ENCODE results near the gene ATAD3B. TPM values are rescaled to one million over a fixed set of nuclear protein-coding genes. Genes with fewer than 3 reads are reported as not detected.

The ATAD3B gene
- total RNA-seq, 4 donors from 2014 or later: 9.9 to 40.1 (median 24.1) TPM

DNA sequence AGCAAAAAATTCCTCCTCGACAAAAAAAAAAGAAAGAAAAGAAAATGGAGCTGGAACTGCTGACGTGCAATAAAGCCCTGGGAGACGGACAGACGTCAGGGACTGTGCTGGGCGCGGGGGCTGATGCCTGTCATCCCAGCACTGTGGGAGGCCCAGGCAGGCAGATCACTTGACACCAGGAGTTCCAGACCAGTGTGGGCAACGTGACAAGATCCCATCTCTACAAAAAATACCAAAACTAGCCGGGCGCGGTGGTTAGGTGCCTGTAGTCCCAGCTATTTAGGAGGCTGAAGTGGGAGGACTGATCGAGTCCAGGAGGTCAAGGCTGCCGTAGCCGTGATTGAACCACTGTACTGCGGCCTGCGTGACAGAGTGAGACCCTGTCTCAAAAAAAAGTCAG lies 46.9 kb upstream of the ATAD3B start:
- H3K27me3 ChIP-seq: peaks cover 0 to 37% (median 0%) of the 10 kb centered on the region in 4 donors
- DNase-seq: no peak
- intact Hi-C loops (cut with DNase I): no loop called here
- H3K36me3 ChIP-seq: no peaks in the 10 kb centered on the region
- TF ChIP-seq POLR2A (IDR thresholded peaks at IDR 0.05): no peak
- TF ChIP-seq CTCF (IDR thresholded peaks at IDR 0.05): no peak
- 86 to 91% methylated on average over 15 of the region's 15 CpGs for WGBS, 2 donors
- peaks cover 21 to 79% (median 43%) of the 10 kb centered on the region in 3 donors for H3K4me1 ChIP-seq
- no peak overlapping the region for H3K4me3 ChIP-seq
- no peak overlapping the region for H3K27ac ChIP-seq
- no peaks in the 10 kb centered on the region for H3K9me3 ChIP-seq

DNA sequence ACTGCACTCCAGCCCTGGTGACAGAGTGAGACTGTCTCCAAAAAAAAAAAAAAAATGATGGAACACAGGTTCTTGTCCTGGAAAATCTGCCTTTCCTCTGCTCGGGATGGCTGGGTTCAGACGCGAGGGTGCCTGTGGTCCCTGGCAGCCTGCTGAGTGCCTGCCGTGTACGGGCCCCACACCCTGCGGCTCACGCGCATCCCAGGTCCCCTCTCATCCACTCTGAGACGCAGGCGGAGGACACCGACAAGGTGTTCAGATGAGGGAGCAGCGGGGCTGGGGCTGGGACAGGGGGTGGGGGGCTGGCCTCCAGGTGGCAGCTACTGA lies 46.2 kb upstream of the ATAD3B start:
- peak overlapping the region in 1 of 4 donors; percentile 39 for H3K27ac ChIP-seq
- H3K9me3 ChIP-seq: no peaks in the 10 kb centered on the region
- WGBS, 2 donors: 56 to 72% methylated on average over 7 to 8 of the region's 12 CpGs
- intact Hi-C loops (cut with DNase I): no loop called here
- H3K4me1 ChIP-seq: peaks cover 18 to 81% (median 49%) of the 10 kb centered on the region in 3 donors
- H3K27me3 ChIP-seq: peaks cover 0 to 35% (median 0%) of the 10 kb centered on the region in 4 donors
- H3K4me3 ChIP-seq: no peak overlapping the region
- no peak for DNase-seq
- no peaks in the 10 kb centered on the region for H3K36me3 ChIP-seq
- TF ChIP-seq POLR2A (IDR thresholded peaks at IDR 0.05) (no peak), CTCF (IDR thresholded peaks at IDR 0.05) (no peak)

DNA sequence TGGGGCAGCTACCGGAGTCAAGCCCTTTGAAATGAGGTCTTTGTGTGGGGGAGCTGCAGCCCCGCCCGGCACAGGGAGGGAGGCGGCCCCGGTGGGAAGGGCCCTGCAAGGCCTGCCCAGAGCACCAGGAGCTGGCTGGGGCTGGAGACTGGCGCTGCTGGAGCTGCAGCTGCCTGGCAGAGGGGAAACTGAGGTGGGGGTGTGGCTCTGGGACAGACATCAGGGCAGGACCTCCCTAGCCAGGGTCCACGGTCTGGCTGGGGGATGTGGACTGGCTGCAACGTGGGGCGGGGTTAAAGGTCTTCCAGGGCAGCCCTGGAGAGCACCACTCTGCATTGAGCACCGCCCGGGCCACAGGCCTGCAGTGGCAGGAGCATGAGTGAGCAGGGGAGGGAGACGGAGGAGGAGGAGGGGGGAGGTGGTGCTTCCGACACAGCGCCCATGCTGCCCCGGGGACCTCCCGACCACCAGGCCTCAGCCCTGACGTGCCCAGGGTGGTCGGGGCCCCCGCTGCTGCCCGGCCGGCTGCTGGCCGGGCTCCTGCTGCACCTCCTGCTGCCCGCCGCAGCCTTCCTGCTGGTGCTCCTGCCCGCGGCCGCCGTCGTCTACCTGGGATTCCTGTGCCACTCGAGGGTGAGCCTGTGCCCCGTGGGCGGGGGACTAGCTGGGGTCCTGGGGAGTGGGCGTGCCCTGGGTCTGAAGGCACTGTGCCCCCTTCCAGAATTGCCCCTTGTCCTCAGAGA lies 45.6 kb upstream of the ATAD3B start:
- H3K27me3 ChIP-seq: peaks cover 0 to 30% (median 0%) of the 10 kb centered on the region in 4 donors
- DNase-seq: no peak
- intact Hi-C loops (cut with DNase I): no loop called here
- H3K27ac ChIP-seq: peak overlapping the region in 3 of 4 donors; percentile 20 to 46 (median 39)
- H3K4me1 ChIP-seq: peaks cover 18 to 81% (median 50%) of the 10 kb centered on the region in 3 donors
- H3K9me3 ChIP-seq: no peaks in the 10 kb centered on the region
- no peak overlapping the region for H3K4me3 ChIP-seq
- WGBS, 2 donors: 45% methylated on average over 19 of the region's 33 CpGs; no CpG with 5 or more reads in 1 of the 2 donors
- H3K36me3 ChIP-seq: no peaks in the 10 kb centered on the region
- no peak for TF ChIP-seq POLR2A (IDR thresholded peaks at IDR 0.05)
- no peak for TF ChIP-seq CTCF (IDR thresholded peaks at IDR 0.05)

- peak overlapping the region in 3 of 4 donors; percentile 20 to 46 (median 39) for H3K27ac ChIP-seq
- H3K4me1 ChIP-seq: peaks cover 18 to 81% (median 50%) of the 10 kb centered on the region in 3 donors
- H3K36me3 ChIP-seq: no peaks in the 10 kb centered on the region
- H3K4me3 ChIP-seq: no peak overlapping the region
- no peak for DNase-seq
- intact Hi-C loops (cut with DNase I): no loop called here
- peaks cover 0 to 23% (median 0%) of the 10 kb centered on the region in 4 donors for H3K27me3 ChIP-seq
- H3K9me3 ChIP-seq: no peaks in the 10 kb centered on the region
- 22 to 26% methylated on average over 12 to 14 of the region's 19 CpGs for WGBS, 2 donors
- TF ChIP-seq CTCF (IDR thresholded peaks at IDR 0.05) (no peak), POLR2A (IDR thresholded peaks at IDR 0.05) (no peak)
These were observed 45.0 kb upstream of the ATAD3B start for GRCh38 chr1:1426496-1427105.

Data from esophagus squamous epithelium (tissue), 5 donors.